ENCODE data around the gene PRDM7.

DNA sequence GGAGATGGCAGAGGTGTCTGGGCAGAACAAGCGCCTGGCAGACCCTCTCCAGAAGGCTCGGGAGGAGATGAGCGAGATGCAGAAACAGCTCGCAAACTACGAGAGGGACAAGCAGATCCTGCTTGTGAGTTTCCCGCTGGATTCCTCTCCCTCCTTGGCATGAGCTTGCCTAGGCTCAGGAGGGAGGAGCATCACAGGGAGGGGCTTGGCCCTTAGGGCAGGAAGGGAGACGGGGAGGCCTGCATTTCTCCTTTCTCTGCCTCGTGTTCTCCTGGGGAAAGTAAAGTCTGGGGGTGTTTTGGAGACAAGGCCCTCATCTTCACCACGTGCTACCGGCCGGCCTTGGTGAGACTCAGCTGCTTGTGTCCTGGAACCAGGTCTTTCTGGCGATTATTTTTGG is 39.9 kb downstream of the PRDM7 start:
- TF ChIP-seq, protein P1, sequence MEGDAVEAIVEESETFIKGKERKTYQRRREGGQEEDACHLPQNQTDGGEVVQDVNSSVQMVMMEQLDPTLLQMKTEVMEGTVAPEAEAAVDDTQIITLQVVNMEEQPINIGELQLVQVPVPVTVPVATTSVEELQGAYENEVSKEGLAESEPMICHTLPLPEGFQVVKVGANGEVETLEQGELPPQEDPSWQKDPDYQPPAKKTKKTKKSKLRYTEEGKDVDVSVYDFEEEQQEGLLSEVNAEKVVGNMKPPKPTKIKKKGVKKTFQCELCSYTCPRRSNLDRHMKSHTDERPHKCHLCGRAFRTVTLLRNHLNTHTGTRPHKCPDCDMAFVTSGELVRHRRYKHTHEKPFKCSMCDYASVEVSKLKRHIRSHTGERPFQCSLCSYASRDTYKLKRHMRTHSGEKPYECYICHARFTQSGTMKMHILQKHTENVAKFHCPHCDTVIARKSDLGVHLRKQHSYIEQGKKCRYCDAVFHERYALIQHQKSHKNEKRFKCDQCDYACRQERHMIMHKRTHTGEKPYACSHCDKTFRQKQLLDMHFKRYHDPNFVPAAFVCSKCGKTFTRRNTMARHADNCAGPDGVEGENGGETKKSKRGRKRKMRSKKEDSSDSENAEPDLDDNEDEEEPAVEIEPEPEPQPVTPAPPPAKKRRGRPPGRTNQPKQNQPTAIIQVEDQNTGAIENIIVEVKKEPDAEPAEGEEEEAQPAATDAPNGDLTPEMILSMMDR (IDR thresholded peaks at IDR 0.05): no peak
- TF ChIP-seq EZH2 (IDR thresholded peaks at IDR 0.05; ENCODE audit: borderline replicate concordance, insufficient read depth, low read depth, low read length, poor library complexity, severe bottlenecking): no peak

Data from B cell (primary cell).